ENCODE data around the gene CXorf51A.

DNA sequence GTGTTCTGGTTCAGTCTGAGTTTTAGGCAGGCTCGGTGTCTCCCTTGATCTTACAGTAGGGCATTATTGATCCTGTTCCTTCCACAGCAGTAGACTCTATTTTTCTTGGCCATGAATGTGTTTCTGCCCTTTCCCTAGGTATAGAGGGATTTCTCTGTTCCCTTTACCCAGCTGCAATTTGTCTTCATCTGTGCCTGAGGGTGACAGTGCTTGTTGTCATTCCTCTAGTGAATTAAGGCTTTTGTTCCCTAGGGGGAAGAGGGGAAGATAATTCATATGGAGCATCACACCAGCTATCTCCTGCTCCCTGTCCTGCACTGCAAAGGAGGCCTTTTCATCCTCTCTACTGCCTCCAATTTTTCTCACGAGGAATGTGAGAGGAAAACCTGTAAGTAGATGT lies 39.7 kb upstream of the CXorf51A start:
- TF ChIP-seq POLR2A (IDR thresholded peaks at IDR 0.05): no peak
- TF ChIP-seq, protein P1, sequence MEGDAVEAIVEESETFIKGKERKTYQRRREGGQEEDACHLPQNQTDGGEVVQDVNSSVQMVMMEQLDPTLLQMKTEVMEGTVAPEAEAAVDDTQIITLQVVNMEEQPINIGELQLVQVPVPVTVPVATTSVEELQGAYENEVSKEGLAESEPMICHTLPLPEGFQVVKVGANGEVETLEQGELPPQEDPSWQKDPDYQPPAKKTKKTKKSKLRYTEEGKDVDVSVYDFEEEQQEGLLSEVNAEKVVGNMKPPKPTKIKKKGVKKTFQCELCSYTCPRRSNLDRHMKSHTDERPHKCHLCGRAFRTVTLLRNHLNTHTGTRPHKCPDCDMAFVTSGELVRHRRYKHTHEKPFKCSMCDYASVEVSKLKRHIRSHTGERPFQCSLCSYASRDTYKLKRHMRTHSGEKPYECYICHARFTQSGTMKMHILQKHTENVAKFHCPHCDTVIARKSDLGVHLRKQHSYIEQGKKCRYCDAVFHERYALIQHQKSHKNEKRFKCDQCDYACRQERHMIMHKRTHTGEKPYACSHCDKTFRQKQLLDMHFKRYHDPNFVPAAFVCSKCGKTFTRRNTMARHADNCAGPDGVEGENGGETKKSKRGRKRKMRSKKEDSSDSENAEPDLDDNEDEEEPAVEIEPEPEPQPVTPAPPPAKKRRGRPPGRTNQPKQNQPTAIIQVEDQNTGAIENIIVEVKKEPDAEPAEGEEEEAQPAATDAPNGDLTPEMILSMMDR (IDR thresholded peaks at IDR 0.05): no peak

All from tibial nerve (tissue), 3 donors.